GM12873 (cell line): Measurements from ENCODE around the gene SEC16A.

Experiments
- TF ChIP-seq, protein P1 (sequence below): IDR thresholded peaks from 2 replicates; pipeline ENCODE4 v1.5.1; 2012; ENCODE audit warnings: low read depth, mild to moderate bottlenecking, moderate library complexity, low read length, control low read depth; ENCODE audit not compliant: insufficient read depth; ENCODE audit errors: missing control alignments

SEC16A gene

DNA sequence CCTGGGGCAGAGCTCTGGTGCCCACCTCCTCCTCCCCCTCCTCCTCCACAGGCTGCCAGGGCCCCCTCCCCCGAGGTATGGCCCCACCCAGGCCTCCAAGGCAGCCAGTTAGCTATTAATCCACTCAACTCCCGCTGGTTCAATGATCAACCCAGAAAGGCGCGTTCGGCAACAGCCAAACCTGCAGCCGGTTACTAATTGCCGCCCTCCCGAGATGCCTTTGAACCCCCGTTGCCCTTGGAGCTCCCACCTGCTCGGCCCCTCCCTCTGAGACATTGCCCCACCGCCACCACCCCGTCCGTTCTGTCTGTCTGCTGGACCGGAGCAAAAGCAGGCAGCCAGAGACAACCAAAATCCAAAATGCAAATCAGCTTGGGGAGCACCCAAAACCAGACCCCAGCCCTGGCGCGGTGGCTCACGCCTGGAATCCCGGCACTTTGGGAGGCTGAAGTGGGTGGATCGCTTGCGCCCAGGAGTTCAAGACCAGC, 37.3 kb upstream of the SEC16A start:
- TF ChIP-seq, protein P1, sequence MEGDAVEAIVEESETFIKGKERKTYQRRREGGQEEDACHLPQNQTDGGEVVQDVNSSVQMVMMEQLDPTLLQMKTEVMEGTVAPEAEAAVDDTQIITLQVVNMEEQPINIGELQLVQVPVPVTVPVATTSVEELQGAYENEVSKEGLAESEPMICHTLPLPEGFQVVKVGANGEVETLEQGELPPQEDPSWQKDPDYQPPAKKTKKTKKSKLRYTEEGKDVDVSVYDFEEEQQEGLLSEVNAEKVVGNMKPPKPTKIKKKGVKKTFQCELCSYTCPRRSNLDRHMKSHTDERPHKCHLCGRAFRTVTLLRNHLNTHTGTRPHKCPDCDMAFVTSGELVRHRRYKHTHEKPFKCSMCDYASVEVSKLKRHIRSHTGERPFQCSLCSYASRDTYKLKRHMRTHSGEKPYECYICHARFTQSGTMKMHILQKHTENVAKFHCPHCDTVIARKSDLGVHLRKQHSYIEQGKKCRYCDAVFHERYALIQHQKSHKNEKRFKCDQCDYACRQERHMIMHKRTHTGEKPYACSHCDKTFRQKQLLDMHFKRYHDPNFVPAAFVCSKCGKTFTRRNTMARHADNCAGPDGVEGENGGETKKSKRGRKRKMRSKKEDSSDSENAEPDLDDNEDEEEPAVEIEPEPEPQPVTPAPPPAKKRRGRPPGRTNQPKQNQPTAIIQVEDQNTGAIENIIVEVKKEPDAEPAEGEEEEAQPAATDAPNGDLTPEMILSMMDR = no peak

DNA sequence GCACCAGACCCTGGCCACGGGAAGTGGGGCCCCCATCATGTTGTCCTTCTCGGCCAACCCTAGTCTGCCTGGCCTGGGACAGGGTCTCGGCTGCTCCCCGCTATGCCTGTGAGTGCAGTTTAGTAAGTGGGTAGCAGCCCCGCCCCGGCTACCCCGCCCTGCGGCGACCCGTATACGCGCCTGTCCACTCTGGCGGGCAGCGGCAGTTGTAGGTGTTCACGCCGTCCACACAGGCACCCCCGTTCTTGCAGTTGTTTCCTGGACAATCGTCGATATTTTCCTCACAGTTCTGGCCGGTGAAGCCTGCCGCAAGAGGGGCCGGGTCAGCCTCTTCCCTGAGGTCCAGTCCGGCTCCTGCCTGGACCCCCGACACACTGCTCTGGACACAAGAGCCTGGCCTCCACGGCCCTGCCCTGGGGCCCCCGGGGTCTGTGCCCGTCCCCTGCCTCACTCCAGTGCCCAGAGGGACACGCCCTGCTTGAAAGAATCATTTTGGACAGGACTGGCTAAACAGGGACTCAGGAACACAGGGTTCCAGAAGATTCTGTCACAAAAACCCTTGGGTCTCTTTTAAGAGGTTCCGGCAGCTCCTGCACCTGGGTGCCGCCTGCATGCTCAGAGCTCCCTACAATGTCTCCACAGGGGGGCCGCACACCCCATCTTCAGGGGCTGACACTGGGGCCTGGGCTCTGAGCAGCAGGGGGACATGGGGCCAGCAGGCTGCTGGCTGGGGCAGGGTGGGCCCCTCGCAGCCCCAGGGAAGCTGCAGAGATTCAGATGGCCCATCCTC, 36.6 kb upstream of the SEC16A start:
- TF ChIP-seq, protein P1 = no peak

DNA sequence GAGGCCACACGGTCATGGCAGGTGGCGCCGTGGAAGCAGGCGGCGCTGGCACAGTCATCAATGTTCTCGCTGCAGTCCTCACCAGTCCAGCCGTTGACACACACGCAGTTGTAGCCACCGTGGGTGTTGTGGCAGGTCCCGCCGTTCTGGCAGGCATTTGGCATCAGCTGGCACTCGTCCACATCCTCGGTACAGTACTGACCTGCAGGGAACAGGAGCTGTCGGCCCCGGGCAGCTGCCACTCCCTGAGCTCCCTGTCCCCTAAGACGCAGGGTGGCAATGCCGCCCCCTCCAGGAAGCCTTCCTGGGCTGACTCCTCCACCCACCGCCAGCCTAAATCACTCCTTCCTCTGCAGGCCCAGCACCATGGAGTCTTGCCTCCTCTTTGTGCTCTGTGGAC, 35.8 kb upstream of the SEC16A start:
- TF ChIP-seq, protein P1 = no peak

DNA sequence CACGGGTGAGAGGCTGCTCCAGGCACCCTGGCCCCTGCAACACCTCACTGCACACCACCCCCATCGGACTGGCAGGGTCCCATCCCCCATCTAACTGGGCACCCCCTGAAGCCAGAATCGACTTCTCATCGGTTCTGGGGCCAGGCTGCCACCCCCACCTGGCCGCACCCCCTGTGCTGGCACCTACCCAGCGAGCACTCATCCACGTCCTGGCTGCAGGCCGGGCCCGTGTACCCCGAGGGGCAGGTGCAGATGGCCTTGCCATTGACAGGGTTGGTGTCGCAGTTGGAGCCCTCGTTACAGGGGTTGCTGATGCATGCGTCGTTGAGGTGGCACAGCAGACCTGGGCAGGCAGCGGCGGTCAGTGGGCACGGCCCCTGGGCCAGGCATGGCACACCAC, 35.1 kb upstream of the SEC16A start:
- TF ChIP-seq, protein P1 = no peak

DNA sequence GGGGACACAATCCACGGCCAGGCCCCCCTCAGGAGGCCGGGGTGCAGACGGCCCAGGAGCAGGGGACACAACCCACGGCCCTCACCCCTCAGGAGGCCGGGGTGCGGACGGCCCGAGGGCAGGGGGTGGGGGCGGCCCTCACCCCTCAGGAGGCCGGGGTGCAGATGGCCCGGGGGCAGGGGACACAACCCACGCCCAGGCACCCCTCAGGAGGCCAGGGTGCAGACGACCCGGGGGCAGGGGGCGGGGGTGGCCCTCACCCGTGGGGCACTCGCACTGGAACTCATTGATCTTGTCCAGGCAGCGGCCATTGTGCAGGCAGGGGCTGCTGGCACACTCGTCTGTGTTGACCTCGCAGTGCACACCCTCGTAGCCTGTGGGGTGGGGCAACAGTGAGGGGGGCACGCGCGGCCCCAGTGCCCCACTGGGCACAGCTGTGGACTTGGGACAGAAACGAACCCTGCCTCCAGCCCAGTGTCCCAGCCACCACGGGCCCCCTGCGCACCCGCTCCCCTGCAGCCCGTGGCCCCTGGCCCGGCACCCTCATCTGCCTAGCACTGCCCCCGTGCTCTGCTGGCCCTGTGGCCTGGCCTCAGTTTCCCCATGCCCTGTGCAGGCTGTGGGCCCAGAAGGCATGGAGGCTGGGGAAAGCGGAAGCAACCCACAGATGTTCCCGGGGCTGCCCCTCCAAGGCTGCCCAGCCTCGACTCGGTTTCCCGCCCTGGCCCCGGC, 34.3 kb upstream of the SEC16A start:
- TF ChIP-seq, protein P1 = no peak

DNA sequence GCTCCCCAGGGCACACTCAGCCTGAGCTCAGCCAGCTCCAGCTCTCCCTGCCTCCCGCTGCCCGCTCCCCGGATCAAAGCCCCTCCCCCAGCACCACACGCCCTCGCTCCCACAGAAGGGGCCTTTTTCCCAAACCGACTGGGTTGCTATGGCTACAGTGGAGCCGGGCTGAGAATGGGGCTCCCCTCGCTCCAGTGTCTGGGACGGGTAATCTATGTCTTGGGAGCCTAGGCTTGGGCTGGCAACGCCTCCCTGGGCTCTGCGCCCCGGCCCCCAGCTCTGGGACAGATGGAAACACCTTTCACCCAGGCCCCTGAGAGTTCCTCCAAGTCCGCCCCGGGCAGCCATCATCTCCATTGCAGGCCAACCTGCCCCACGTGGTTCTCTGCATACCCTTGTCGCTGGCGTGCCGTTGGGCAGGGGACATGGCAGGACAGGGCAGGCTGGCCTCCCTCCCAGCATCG, 33.4 kb upstream of the SEC16A start:
- TF ChIP-seq, protein P1 = no peak

DNA sequence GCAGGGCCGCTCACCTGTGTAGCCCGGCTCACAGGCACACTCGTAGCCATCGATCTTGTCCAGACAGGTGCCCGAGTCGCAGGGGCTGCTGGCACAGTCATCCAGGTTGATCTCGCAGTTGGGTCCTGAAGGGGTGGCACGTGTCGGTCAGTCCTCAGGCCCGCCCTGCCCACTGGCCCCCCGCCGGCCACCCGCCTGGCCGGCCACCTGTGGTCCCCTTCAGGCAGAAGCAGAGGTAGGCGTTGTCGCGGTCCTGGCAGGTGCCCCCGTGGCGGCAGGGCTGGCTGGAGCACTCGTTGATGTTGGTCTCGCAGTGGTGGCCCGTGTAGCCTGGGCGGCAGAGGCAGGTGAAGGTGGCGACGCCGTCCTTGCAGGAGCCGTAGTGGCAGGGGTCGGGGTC, 32.4 kb upstream of the SEC16A start:
- TF ChIP-seq, protein P1 = no peak
